ENCODE measurements around the gene OSM. TPM values are rescaled to one million over a fixed set of nuclear protein-coding genes. Genes with fewer than 3 reads are reported as not detected.

OSM gene
- total and polyA plus RNA-seq, 2 donors (not counting 3 experiments of a cell fraction or from before 2014, with no cell fraction given) = not detected

DNA sequence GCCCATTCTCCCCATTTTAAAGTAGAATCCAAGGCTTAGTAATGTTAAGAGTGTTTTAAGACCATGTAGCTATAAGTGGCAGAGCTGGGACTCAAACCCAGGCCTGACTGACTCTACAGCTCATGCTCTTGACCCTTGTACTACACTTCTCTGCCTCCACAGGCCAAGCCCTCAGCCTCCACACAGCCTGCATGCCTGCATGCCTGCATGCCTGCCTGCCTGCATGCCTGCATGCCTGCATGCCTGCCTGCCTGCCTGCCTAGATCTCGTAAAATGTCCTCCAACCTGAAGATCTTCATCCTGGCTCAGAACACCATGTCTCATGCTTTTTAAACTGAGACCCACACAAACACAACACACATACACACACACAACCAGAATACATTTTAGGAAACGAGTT is 41.4 kb upstream of the OSM start:
- ChIA-PET POLR2A (no interaction called here), CTCF (interaction anchor here (1.4 kb wide), 1 partner anchor 20 kb away, joined by 4 read pairs; no protein-coding TSS in a partner anchor)
- Histone ChIP-seq H3K79me2 (ENCODE audit: control insufficient read depth, insufficient read depth, low read length) (no peaks in the 10 kb centered on the region), H3K9ac (replicated peaks; ENCODE audit: extremely low read depth, insufficient read depth, low read length) (no peak overlapping the region), H3K27ac (ENCODE audit: insufficient read depth, low read depth, low read length) (no peak overlapping the region), H3K4me2 (ENCODE audit: insufficient read depth, low read length) (no peak overlapping the region), H3K36me3 (ENCODE audit: control insufficient read depth in 2 of 2, extremely low read depth in 1 of 2, insufficient read depth in 2 of 2, low read length in 2 of 2) (no peaks in the 10 kb centered on the region), H3K9me1 (replicated peaks; ENCODE audit: control insufficient read depth, extremely low read depth, insufficient read depth, low read length) (no peaks in the 10 kb centered on the region), H2AFZ (ENCODE audit: low read depth, low read length) (no peak overlapping the region), H3K4me1 (ENCODE audit: control insufficient read depth, extremely low read depth, insufficient read depth, low read length) (peaks cover 23% of the 10 kb centered on the region), H3K9me3 (replicated peaks; ENCODE audit: control insufficient read depth, insufficient read depth, low read length) (no peaks in the 10 kb centered on the region), H3K4me3 (replicated peaks in 1 of 3; ENCODE audit: insufficient read depth in 1 of 3, low read depth in 1 of 3, low read length in 3 of 3) (no peak overlapping the region), H4K20me1 (replicated peaks; ENCODE audit: control insufficient read depth, extremely low read depth, insufficient read depth, low read length) (no peaks in the 10 kb centered on the region), H3K27me3 (ENCODE audit: control insufficient read depth in 2 of 2, insufficient read depth in 2 of 2, low read length in 2 of 2) (no peaks in the 10 kb centered on the region)
- DNase-seq (ENCODE audit: low read depth, low spot score) (no peak), FAIRE-seq (no peak)
- dilution Hi-C loops (cut with MboI; ENCODE audit: extremely low pct_ligation_motif_present, low sequenced_read_pairs) (no loop called here), intact Hi-C loops (cut with micrococcal nuclease) (no loop called here)
- no TSS peak for BruUV-seq (replicated peaks)
- TF ChIP-seq JUN (IDR thresholded peaks at IDR 0.05; ENCODE audit: borderline replicate concordance, insufficient read depth, insufficient read length, low read depth) (no peak), GATA2 (IDR thresholded peaks at IDR 0.05; ENCODE audit: insufficient read depth, insufficient read length, low read depth, low read length) (no peak), POLR2A (IDR thresholded peaks at IDR 0.05; ENCODE audit: low read depth, low read length) (no peak), POLR2AphosphoS5 (IDR thresholded peaks at IDR 0.05; ENCODE audit: insufficient read depth, low read depth, low read length) (no peak), MAX (IDR thresholded peaks at IDR 0.05; ENCODE audit: insufficient read depth, insufficient read length) (no peak), EZH2 (IDR thresholded peaks at IDR 0.05; ENCODE audit: borderline replicate concordance, low read depth, low read length, severe bottlenecking) (no peak), CTCF (IDR thresholded peaks at IDR 0.05; ENCODE audit: extremely low read depth in 1 of 2, insufficient read depth in 1 of 2, low read depth in 1 of 2, low read length in 2 of 2) (no peak)

All from endothelial cell of umbilical vein (primary cell).